Measurements from ENCODE around the gene MAGI2. TPM values are rescaled to one million over a fixed set of nuclear protein-coding genes. Genes with fewer than 3 reads are reported as not detected.

The MAGI2 gene
- total RNA-seq, 1 experiment from 2014 or later = 0.07 TPM

- CTCF ChIA-PET = interaction anchor here (0.9 kb wide), 1 partner anchor 159 kb away, joined by 3 read pairs; no protein-coding TSS in a partner anchor
- POLR2A ChIA-PET = no interaction called here
- no TSS peak for BruUV-seq (replicated peaks)
- Mint-ChIP-seq H3K9me3 (ENCODE audit: unreplicated experiment) (no peaks in the 10 kb centered on the region), H3K27me3 (ENCODE audit: insufficient read depth, unreplicated experiment) (peaks cover 73% of the 10 kb centered on the region), H3K27ac (ENCODE audit: low read depth, unreplicated experiment) (no peak overlapping the region), H3K36me3 (ENCODE audit: insufficient read depth, unreplicated experiment) (no peaks in the 10 kb centered on the region), H3K4me1 (ENCODE audit: insufficient read depth, unreplicated experiment) (no peaks in the 10 kb centered on the region), H3K4me3 (ENCODE audit: unreplicated experiment) (no peak overlapping the region)
- no peak for DNase-seq (ENCODE audit: unreplicated experiment)
- no peak for TF ChIP-seq CTCF (IDR thresholded peaks at IDR 0.05; ENCODE audit: unreplicated experiment)
- intact Hi-C loops (cut with micrococcal nuclease) = no loop called here
Observed at GRCh38 chr7:78179211-78179610, 1274.3 kb downstream of the MAGI2 start.

GRCh38 chr7:78178319-78178718 lies 1275.1 kb downstream of the MAGI2 start:
- Mint-ChIP-seq H3K27ac (ENCODE audit: low read depth, unreplicated experiment) (no peak overlapping the region), H3K36me3 (ENCODE audit: insufficient read depth, unreplicated experiment) (no peaks in the 10 kb centered on the region), H3K27me3 (ENCODE audit: insufficient read depth, unreplicated experiment) (peaks cover 69% of the 10 kb centered on the region), H3K4me3 (ENCODE audit: unreplicated experiment) (no peak overlapping the region), H3K4me1 (ENCODE audit: insufficient read depth, unreplicated experiment) (no peaks in the 10 kb centered on the region), H3K9me3 (ENCODE audit: unreplicated experiment) (no peaks in the 10 kb centered on the region)
- CTCF ChIA-PET = no interaction called here
- BruUV-seq (replicated peaks) = no TSS peak
- POLR2A ChIA-PET = no interaction called here
- intact Hi-C loops (cut with micrococcal nuclease) = no loop called here
- DNase-seq (ENCODE audit: unreplicated experiment) = peak; percentile 3
- TF ChIP-seq CTCF (IDR thresholded peaks at IDR 0.05; ENCODE audit: unreplicated experiment) = no peak

GRCh38 chr7:78176171-78176570 lies 1277.3 kb downstream of the MAGI2 start:
- DNase-seq (ENCODE audit: unreplicated experiment) = no peak
- TF ChIP-seq CTCF (IDR thresholded peaks at IDR 0.05; ENCODE audit: unreplicated experiment) = no peak
- H3K27me3 Mint-ChIP-seq (ENCODE audit: insufficient read depth, unreplicated experiment) = peaks cover 69% of the 10 kb centered on the region
- ChIA-PET POLR2A (interaction anchor here (0.6 kb wide), 1 partner anchor 157 kb away, joined by 3 read pairs; no protein-coding TSS in a partner anchor), CTCF (interaction anchor here (0.6 to 0.7 kb wide), 3 partner anchors 15 to 519 kb away, joined by 3 to 5 read pairs (median 3); no protein-coding TSS in a partner anchor)
- no peaks in the 10 kb centered on the region for H3K4me1 Mint-ChIP-seq (ENCODE audit: insufficient read depth, unreplicated experiment)
- BruUV-seq (replicated peaks) = no TSS peak
- no peak overlapping the region for H3K4me3 Mint-ChIP-seq (ENCODE audit: unreplicated experiment)
- H3K27ac Mint-ChIP-seq (ENCODE audit: low read depth, unreplicated experiment) = no peak overlapping the region
- intact Hi-C loops (cut with micrococcal nuclease) = no loop called here
- no peaks in the 10 kb centered on the region for H3K36me3 Mint-ChIP-seq (ENCODE audit: insufficient read depth, unreplicated experiment)
- H3K9me3 Mint-ChIP-seq (ENCODE audit: unreplicated experiment) = no peaks in the 10 kb centered on the region

- H3K9me3 Mint-ChIP-seq (ENCODE audit: unreplicated experiment) = no peaks in the 10 kb centered on the region
- H3K4me1 Mint-ChIP-seq (ENCODE audit: insufficient read depth, unreplicated experiment) = no peaks in the 10 kb centered on the region
- no peak overlapping the region for H3K4me3 Mint-ChIP-seq (ENCODE audit: unreplicated experiment)
- intact Hi-C loops (cut with micrococcal nuclease) = no loop called here
- no TSS peak for BruUV-seq (replicated peaks)
- CTCF ChIA-PET = interaction anchor here (0.6 to 1.3 kb wide), 4 partner anchors 14 to 518 kb away, joined by 3 to 5 read pairs (median 4); no protein-coding TSS in a partner anchor
- H3K27ac Mint-ChIP-seq (ENCODE audit: low read depth, unreplicated experiment) = no peak overlapping the region
- peaks cover 65% of the 10 kb centered on the region for H3K27me3 Mint-ChIP-seq (ENCODE audit: insufficient read depth, unreplicated experiment)
- TF ChIP-seq CTCF (IDR thresholded peaks at IDR 0.05; ENCODE audit: unreplicated experiment) = no peak
- no peak for DNase-seq (ENCODE audit: unreplicated experiment)
- H3K36me3 Mint-ChIP-seq (ENCODE audit: insufficient read depth, unreplicated experiment) = no peaks in the 10 kb centered on the region
- POLR2A ChIA-PET = interaction anchor here (0.6 kb wide), 1 partner anchor 158 kb away, joined by 3 read pairs; no protein-coding TSS in a partner anchor
Observed at GRCh38 chr7:78175330-78176100, 1278.0 kb downstream of the MAGI2 start.

Measured in MCF 10A (cell line).